ENCODE measurements around the gene DLGAP1.

The DLGAP1 gene

DNA sequence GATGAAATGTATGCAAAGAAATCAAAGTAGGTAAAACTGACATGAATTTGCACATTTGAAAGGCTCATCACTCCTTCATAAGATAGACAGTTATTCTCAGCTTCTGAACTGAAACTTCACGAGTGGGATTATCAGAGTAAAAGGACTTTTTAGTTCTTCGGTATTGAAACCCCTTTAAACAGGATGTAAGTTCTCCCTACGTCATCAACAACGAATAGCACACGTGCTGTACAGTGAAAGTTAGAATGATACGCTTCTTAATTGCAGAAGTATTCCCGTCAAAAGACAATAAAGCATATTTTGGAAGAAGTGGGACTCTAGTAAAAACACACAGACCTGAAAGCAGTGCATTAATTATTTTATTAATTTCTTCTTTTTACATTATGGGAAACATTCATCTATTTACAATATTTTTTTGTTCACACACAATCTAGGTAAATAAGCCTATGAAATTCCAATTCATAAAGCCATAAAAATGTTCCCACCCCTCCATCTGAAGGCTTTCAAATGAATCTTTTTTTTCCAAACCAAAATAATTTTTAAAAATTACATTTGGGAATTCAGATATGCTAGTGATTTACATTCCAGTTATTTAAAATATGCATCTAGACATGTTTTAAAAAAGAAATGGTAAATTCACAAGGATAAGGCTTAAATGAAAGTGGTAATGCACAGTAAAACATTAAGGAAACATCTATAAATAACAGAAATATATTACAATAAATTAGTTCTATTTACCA is 959.2 kb downstream of the DLGAP1 start:
- H3K27ac ChIP-seq (ENCODE audit: extremely low read depth, low read depth, low read length), result no peak overlapping the region
- POLR2A ChIA-PET, result no interaction called here
- H3K36me3 ChIP-seq (ENCODE audit: control insufficient read depth in 2 of 2, insufficient read depth in 1 of 2, low read length in 2 of 2), result no peaks in the 10 kb centered on the region
- TF ChIP-seq ZNF214 (tag by site-specific recombination; IDR thresholded peaks at IDR 0.05; ENCODE audit: borderline replicate concordance) (no peak), ZIC2 (tag by site-specific recombination; IDR thresholded peaks at IDR 0.05) (no peak), ZNF654 (tag by site-specific recombination; IDR thresholded peaks at IDR 0.05; ENCODE audit: low read depth) (no peak), ZNF600 (tag by site-specific recombination; IDR thresholded peaks at IDR 0.05) (no peak)
- no peaks in the 10 kb centered on the region for H3K4me1 ChIP-seq (ENCODE audit: control insufficient read depth, insufficient read depth, low read length)
- no peak overlapping the region for H3K4me3 ChIP-seq (ENCODE audit: low read depth, low read length)
- CTCF ChIA-PET, result interaction anchor here (1.3 to 1.4 kb wide), 2 partner anchors 13 to 14 kb away, joined by 4 to 5 read pairs; no protein-coding TSS in a partner anchor
- no peaks in the 10 kb centered on the region for H3K9me3 ChIP-seq (ENCODE audit: control insufficient read depth, insufficient read depth, low read depth, low read length)

GRCh38 chr18:3494569-3494968 is 960.5 kb downstream of the DLGAP1 start:
- Histone ChIP-seq H3K4me3 (ENCODE audit: low read depth, low read length) (no peak overlapping the region), H3K27ac (ENCODE audit: extremely low read depth, low read depth, low read length) (no peak overlapping the region), H3K9me3 (ENCODE audit: control insufficient read depth, insufficient read depth, low read depth, low read length) (no peaks in the 10 kb centered on the region), H3K4me1 (ENCODE audit: control insufficient read depth, insufficient read depth, low read length) (no peaks in the 10 kb centered on the region), H3K36me3 (ENCODE audit: control insufficient read depth in 2 of 2, insufficient read depth in 1 of 2, low read length in 2 of 2) (no peaks in the 10 kb centered on the region)
- ChIA-PET POLR2A (no interaction called here), CTCF (interaction anchor here (0.7 to 1.2 kb wide), 3 partner anchors 12 to 40 kb away, joined by 3 to 6 read pairs (median 3); no protein-coding TSS in a partner anchor)
- TF ChIP-seq REPIN1 (tag by site-specific recombination; IDR thresholded peaks at IDR 0.05; ENCODE audit: low read depth) (no peak), MEIS1 (CRISPR knock-in tag; IDR thresholded peaks at IDR 0.05; ENCODE audit: borderline replicate concordance) (no peak), ZNF324 (tag by site-specific recombination; IDR thresholded peaks at IDR 0.05) (no peak), ZBTB48 (tag by site-specific recombination; IDR thresholded peaks at IDR 0.05) (no peak), ZNF146 (tag by site-specific recombination; IDR thresholded peaks at IDR 0.05) (no peak), ZNF548 (tag by site-specific recombination; IDR thresholded peaks at IDR 0.05) (no peak), ZNF549 (tag by site-specific recombination; IDR thresholded peaks at IDR 0.05) (no peak), ZBTB11 (tag by site-specific recombination; conservative IDR thresholded peaks at IDR 0.05; ENCODE audit: low read depth) (no peak), ZNF132 (tag by site-specific recombination; IDR thresholded peaks at IDR 0.05; ENCODE audit: borderline replicate concordance) (no peak), MYNN (tag by site-specific recombination; IDR thresholded peaks at IDR 0.05; ENCODE audit: borderline replicate concordance) (no peak)

DNA sequence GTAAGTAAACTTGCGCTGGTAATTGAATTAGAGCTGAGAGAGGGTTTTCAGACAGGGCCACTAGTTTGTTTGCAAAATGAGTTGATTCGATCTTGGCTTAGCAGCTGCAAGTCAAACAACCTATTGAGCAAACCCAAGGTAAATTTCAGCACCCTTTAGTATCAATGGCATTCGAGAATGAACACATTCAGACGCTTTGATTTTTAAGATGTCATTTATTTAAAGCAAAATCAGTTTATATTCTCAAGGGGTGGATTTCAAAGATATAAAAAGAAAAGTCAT is 960.9 kb downstream of the DLGAP1 start:
- no peaks in the 10 kb centered on the region for H3K9me3 ChIP-seq (ENCODE audit: control insufficient read depth, insufficient read depth, low read depth, low read length)
- no peak for TF ChIP-seq ZNF404 (tag by site-specific recombination; IDR thresholded peaks at IDR 0.05)
- TF ChIP-seq ZNF114 (tag by site-specific recombination; IDR thresholded peaks at IDR 0.05), result no peak
- no peak for TF ChIP-seq ZNF184 (tag by site-specific recombination; IDR thresholded peaks at IDR 0.05)
- no peak for TF ChIP-seq ZNF394 (tag by site-specific recombination; IDR thresholded peaks at IDR 0.05; ENCODE audit: borderline replicate concordance)
- no peak for TF ChIP-seq ZNF138 (tag by site-specific recombination; IDR thresholded peaks at IDR 0.05; ENCODE audit: borderline replicate concordance)
- no peak for TF ChIP-seq BCL11B (tag by site-specific recombination; IDR thresholded peaks at IDR 0.05; ENCODE audit: low read depth)
- no peak for TF ChIP-seq OVOL3 (tag by site-specific recombination; IDR thresholded peaks at IDR 0.05)
- TF ChIP-seq ZNF10 (tag by site-specific recombination; IDR thresholded peaks at IDR 0.05), result no peak
- TF ChIP-seq, protein P1, sequence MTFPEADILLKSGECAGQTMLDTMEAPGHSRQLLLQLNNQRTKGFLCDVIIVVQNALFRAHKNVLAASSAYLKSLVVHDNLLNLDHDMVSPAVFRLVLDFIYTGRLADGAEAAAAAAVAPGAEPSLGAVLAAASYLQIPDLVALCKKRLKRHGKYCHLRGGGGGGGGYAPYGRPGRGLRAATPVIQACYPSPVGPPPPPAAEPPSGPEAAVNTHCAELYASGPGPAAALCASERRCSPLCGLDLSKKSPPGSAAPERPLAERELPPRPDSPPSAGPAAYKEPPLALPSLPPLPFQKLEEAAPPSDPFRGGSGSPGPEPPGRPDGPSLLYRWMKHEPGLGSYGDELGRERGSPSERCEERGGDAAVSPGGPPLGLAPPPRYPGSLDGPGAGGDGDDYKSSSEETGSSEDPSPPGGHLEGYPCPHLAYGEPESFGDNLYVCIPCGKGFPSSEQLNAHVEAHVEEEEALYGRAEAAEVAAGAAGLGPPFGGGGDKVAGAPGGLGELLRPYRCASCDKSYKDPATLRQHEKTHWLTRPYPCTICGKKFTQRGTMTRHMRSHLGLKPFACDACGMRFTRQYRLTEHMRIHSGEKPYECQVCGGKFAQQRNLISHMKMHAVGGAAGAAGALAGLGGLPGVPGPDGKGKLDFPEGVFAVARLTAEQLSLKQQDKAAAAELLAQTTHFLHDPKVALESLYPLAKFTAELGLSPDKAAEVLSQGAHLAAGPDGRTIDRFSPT (tag by site-specific recombination; IDR thresholded peaks at IDR 0.05), result no peak
- TF ChIP-seq ZNF555 (tag by site-specific recombination; conservative IDR thresholded peaks at IDR 0.05), result no peak
- TF ChIP-seq GLIS2 (tag by site-specific recombination; IDR thresholded peaks at IDR 0.05), result no peak
- TF ChIP-seq ZXDB (tag by site-specific recombination; IDR thresholded peaks at IDR 0.05), result no peak
- TF ChIP-seq BCL11A (tag by site-specific recombination; IDR thresholded peaks at IDR 0.05; ENCODE audit: low read depth), result no peak
- no peak for TF ChIP-seq ZNF169 (tag by site-specific recombination; IDR thresholded peaks at IDR 0.05)
- TF ChIP-seq TRIM28 (IDR thresholded peaks at IDR 0.05; ENCODE audit: borderline replicate concordance, low read length), result no peak
- POLR2A ChIA-PET, result no interaction called here
- no peaks in the 10 kb centered on the region for H3K36me3 ChIP-seq (ENCODE audit: control insufficient read depth in 2 of 2, insufficient read depth in 1 of 2, low read length in 2 of 2)
- no peak overlapping the region for H3K4me3 ChIP-seq (ENCODE audit: low read depth, low read length)
- no peaks in the 10 kb centered on the region for H3K4me1 ChIP-seq (ENCODE audit: control insufficient read depth, insufficient read depth, low read length)
- CTCF ChIA-PET, result interaction anchor here (0.5 to 1.2 kb wide), 4 partner anchors 12 to 40 kb away, joined by 3 to 6 read pairs (median 3); no protein-coding TSS in a partner anchor
- no peak overlapping the region for H3K27ac ChIP-seq (ENCODE audit: extremely low read depth, low read depth, low read length)
